ENCODE results near the gene OR2T5.
"Not testable (repeated sequence)": the region's sequence is repeated elsewhere in the genome, so short reads cannot be mapped to it uniquely, and the experiment has no call there.

DNA sequence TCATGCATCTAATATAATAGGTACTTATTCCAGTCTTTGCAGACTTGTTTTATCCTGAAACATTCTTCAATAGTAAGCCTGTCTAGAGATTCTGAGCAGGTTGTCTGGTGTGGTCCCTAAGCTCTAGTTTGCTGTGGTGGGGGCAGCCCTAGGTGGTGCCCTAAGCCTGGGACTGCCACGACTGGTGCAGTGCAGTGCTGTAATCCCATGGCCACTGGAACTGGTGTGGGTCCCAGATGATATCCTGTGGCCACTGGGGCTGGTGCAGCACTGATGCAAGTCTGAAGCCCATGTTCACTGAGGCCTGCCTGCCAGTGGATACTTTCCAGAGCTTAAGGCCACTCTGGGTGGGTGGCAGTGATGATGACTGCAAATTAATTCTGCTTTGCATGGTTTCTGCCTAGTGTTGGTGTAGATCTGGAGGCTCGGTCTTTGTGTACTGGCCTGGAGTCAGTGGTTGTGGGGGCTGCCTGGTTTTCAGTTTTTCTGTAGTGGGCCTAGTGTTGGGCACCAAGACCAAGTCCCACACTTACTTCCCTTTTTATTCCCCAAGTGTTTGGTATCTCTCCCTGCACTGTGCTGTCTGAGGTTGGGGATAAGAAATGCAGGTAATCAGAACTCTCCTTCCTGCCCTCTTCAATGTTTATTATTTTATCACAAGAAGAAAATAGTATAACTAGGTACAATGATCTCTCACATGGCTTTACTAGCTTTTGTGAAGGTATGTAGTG is 12.1 kb downstream of the OR2T5 start:
- TF ChIP-seq, protein P1, sequence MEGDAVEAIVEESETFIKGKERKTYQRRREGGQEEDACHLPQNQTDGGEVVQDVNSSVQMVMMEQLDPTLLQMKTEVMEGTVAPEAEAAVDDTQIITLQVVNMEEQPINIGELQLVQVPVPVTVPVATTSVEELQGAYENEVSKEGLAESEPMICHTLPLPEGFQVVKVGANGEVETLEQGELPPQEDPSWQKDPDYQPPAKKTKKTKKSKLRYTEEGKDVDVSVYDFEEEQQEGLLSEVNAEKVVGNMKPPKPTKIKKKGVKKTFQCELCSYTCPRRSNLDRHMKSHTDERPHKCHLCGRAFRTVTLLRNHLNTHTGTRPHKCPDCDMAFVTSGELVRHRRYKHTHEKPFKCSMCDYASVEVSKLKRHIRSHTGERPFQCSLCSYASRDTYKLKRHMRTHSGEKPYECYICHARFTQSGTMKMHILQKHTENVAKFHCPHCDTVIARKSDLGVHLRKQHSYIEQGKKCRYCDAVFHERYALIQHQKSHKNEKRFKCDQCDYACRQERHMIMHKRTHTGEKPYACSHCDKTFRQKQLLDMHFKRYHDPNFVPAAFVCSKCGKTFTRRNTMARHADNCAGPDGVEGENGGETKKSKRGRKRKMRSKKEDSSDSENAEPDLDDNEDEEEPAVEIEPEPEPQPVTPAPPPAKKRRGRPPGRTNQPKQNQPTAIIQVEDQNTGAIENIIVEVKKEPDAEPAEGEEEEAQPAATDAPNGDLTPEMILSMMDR (IDR thresholded peaks at IDR 0.05): not testable (repeated sequence)
- TF ChIP-seq, protein P2, sequence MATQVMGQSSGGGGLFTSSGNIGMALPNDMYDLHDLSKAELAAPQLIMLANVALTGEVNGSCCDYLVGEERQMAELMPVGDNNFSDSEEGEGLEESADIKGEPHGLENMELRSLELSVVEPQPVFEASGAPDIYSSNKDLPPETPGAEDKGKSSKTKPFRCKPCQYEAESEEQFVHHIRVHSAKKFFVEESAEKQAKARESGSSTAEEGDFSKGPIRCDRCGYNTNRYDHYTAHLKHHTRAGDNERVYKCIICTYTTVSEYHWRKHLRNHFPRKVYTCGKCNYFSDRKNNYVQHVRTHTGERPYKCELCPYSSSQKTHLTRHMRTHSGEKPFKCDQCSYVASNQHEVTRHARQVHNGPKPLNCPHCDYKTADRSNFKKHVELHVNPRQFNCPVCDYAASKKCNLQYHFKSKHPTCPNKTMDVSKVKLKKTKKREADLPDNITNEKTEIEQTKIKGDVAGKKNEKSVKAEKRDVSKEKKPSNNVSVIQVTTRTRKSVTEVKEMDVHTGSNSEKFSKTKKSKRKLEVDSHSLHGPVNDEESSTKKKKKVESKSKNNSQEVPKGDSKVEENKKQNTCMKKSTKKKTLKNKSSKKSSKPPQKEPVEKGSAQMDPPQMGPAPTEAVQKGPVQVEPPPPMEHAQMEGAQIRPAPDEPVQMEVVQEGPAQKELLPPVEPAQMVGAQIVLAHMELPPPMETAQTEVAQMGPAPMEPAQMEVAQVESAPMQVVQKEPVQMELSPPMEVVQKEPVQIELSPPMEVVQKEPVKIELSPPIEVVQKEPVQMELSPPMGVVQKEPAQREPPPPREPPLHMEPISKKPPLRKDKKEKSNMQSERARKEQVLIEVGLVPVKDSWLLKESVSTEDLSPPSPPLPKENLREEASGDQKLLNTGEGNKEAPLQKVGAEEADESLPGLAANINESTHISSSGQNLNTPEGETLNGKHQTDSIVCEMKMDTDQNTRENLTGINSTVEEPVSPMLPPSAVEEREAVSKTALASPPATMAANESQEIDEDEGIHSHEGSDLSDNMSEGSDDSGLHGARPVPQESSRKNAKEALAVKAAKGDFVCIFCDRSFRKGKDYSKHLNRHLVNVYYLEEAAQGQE (IDR thresholded peaks at IDR 0.05; ENCODE audit: insufficient read depth in 1 of 2, low read depth in 2 of 2, low read length in 1 of 2): not testable (repeated sequence)
- not testable (repeated sequence) for TF ChIP-seq POLR2AphosphoS5, TCF7L2 (IDR thresholded peaks at IDR 0.05; ENCODE audit: low read depth, low read length)

Data from Panc1 (cell line).